Tibial nerve (tissue), 4 donors: ENCODE results near the gene TTC28. TPM values are rescaled to one million over a fixed set of nuclear protein-coding genes. Genes with fewer than 3 reads are reported as not detected.
A peak's percentile ranks its signal among the peaks of the same experiment; 100 is the strongest.

ENCODE experiments used
- DNase-seq, 2 donors: peaks; one replicate each; pipeline ENCODE4 v3.0.0-alpha.2; 2019; ENCODE audit warnings: low spot score in 2 of 2
- H3K27ac ChIP-seq, 4 donors: fragments of 200-600 bp; sonication (generic) in 3 of 4; one replicate each; pipeline ENCODE4 v1.5.1; 2017 to 2019; ENCODE audit warnings: mild to moderate bottlenecking in 1 of 4
- H3K27me3 ChIP-seq, 2 donors: fragments of 200-600 bp; sonication (generic) in 1 of 2; one replicate each; pipeline versions ENCODE4 v1.5.1 to v1.6.0; 2017 to 2019
- H3K36me3 ChIP-seq, 3 donors: fragments of 200-600 bp; sonication (generic); one replicate each; pipeline ENCODE4 v1.5.1; 2018 to 2019
- H3K4me1 ChIP-seq, 4 donors: fragments of 200-600 bp; sonication (generic) in 3 of 4; one replicate each; pipeline ENCODE4 v1.5.1; 2017 to 2019
- H3K4me3 ChIP-seq, 4 donors: fragments of 200-600 bp; sonication (generic) in 3 of 4; one replicate each; pipeline ENCODE4 v1.5.1; 2017 to 2019; ENCODE audit warnings: mild to moderate bottlenecking in 1 of 4, moderate library complexity in 1 of 4
- H3K9me3 ChIP-seq, 4 donors: fragments of 200-600 bp; sonication (generic) in 3 of 4; one replicate each; pipeline ENCODE4 v1.5.1; 2017 to 2019
- CTCF ChIP-seq, 5 experiments: fragments of 200-600 bp in 3 of 5; fragments of 450-650 bp in 2 of 5; sonication (generic) in 3 of 5; IDR thresholded peaks; one replicate each; pipeline ENCODE4 v1.5.1; 2016 to 2019; ENCODE audit warnings: antibody characterized with exemption in 5 of 5, mild to moderate bottlenecking in 3 of 5, moderate library complexity in 2 of 5
- EP300 ChIP-seq, 2 donors: sonication (generic); formaldehyde crosslinking; IDR thresholded peaks; one replicate each; pipeline ENCODE4 v1.6.1; 2017; ENCODE audit warnings: antibody characterized with exemption in 2 of 2, mild to moderate bottlenecking in 1 of 2
- POLR2A ChIP-seq, 2 donors: fragments of 450-650 bp; IDR thresholded peaks; one replicate each; pipeline ENCODE4 v1.6.1; 2017; ENCODE audit warnings: antibody characterized with exemption in 2 of 2, mild to moderate bottlenecking in 2 of 2, moderate library complexity in 2 of 2
- WGBS, 2 donors: methylation state at CpG; one replicate each; pipeline ENCODE4 v1.1.5; 2018; 5-methylcytosine and 5-hydroxymethylcytosine counted together
- total RNA-seq, 4 donors: library from RNA; depleted of rRNA; stranded (reverse); fragments of >200 nt; gene quantifications; one replicate each; pipeline ENCODE4 v1.1.0, GENCODE V29; 2016

The TTC28 gene
- total RNA-seq, 4 donors from 2014 or later, result 83.9 to 177 (median 128) TPM

- DNase-seq, result no peak
- WGBS, 2 donors, result 70 to 81% methylated on average over 6 of the region's 6 CpGs
- Histone ChIP-seq H3K4me3 (no peak overlapping the region), H3K27me3 (no peaks in the 10 kb centered on the region), H3K9me3 (no peaks in the 10 kb centered on the region), H3K4me1 (peaks cover 0 to 13% (median 0%) of the 10 kb centered on the region in 4 donors), H3K36me3 (no peaks in the 10 kb centered on the region), H3K27ac (no peak overlapping the region)
- TF ChIP-seq CTCF (IDR thresholded peaks at IDR 0.05), result no peak
- no peak for TF ChIP-seq POLR2A (IDR thresholded peaks at IDR 0.05)
Observed at GRCh38 chr22:28053896-28054818, 625.5 kb downstream of the TTC28 start.

GRCh38 chr22:28052825-28053269 lies 626.8 kb downstream of the TTC28 start:
- 81 to 91% methylated on average over 9 of the region's 9 CpGs for WGBS, 2 donors
- Histone ChIP-seq H3K4me3 (no peak overlapping the region), H3K4me1 (peaks cover 0 to 13% (median 0%) of the 10 kb centered on the region in 4 donors), H3K36me3 (no peaks in the 10 kb centered on the region), H3K27ac (no peak overlapping the region), H3K27me3 (no peaks in the 10 kb centered on the region), H3K9me3 (no peaks in the 10 kb centered on the region)
- TF ChIP-seq EP300 (IDR thresholded peaks at IDR 0.05), result no peak
- no peak for TF ChIP-seq POLR2A (IDR thresholded peaks at IDR 0.05)
- TF ChIP-seq CTCF (IDR thresholded peaks at IDR 0.05), result no peak
- DNase-seq, result no peak

- TF ChIP-seq POLR2A (IDR thresholded peaks at IDR 0.05), result no peak
- no peak for TF ChIP-seq EP300 (IDR thresholded peaks at IDR 0.05)
- TF ChIP-seq CTCF (IDR thresholded peaks at IDR 0.05), result peak; percentile 76 to 83 (median 77)
- Histone ChIP-seq H3K9me3 (no peaks in the 10 kb centered on the region), H3K36me3 (no peaks in the 10 kb centered on the region), H3K27me3 (no peaks in the 10 kb centered on the region), H3K4me3 (no peak overlapping the region), H3K4me1 (peaks cover 0 to 13% (median 0%) of the 10 kb centered on the region in 4 donors), H3K27ac (peak overlapping the region in 1 of 4 donors; percentile 52)
- DNase-seq, result peak; percentile 64 to 78
- 45 to 50% methylated on average over 5 of the region's 5 CpGs for WGBS, 2 donors
Observed at GRCh38 chr22:28051787-28052356, 627.8 kb downstream of the TTC28 start.

- Histone ChIP-seq H3K9me3 (no peaks in the 10 kb centered on the region), H3K4me1 (peaks cover 0 to 13% (median 0%) of the 10 kb centered on the region in 4 donors), H3K4me3 (no peak overlapping the region), H3K27ac (peak overlapping the region in 1 of 4 donors; percentile 52), H3K27me3 (no peaks in the 10 kb centered on the region), H3K36me3 (no peaks in the 10 kb centered on the region)
- 61 to 64% methylated on average over 7 of the region's 7 CpGs for WGBS, 2 donors
- DNase-seq, result no peak
- TF ChIP-seq POLR2A (IDR thresholded peaks at IDR 0.05) (no peak), EP300 (IDR thresholded peaks at IDR 0.05) (no peak), CTCF (IDR thresholded peaks at IDR 0.05) (no peak)
Observed at GRCh38 chr22:28051091-28051786, 628.4 kb downstream of the TTC28 start.
